H1 (cell line): ENCODE data around the gene SLCO4A1. TPM values are rescaled to one million over a fixed set of nuclear protein-coding genes. Genes with fewer than 3 reads are reported as not detected.

Source experiments
- CTCF ChIA-PET: fragments of 300-600 bp; sonication (Branson Sonifier 250); formaldehyde crosslinking; loops from one replicate; lab custom pipeline; 2021; ENCODE audit not compliant: partially characterized antibody; lab: Charles Lee
- POLR2A ChIA-PET: fragments of 300-600 bp; sonication (Branson Sonifier 250); formaldehyde crosslinking; loops from one replicate; lab custom pipeline; 2021; ENCODE audit warnings: inconsistent platforms; ENCODE audit not compliant: partially characterized antibody; lab: Charles Lee
- DNase-seq, 2 experiments: peaks; one replicate each; pipeline versions ENCODE4 v3.0.0 to v3.0.0-alpha.2; 2010 to 2022; ENCODE audit warnings: low spot score in 2 of 2, low read depth in 1 of 2, mixed read lengths in 1 of 2
- FAIRE-seq: peaks from 2 replicates; lab custom pipeline; 2011; peaks lifted over from hg19 to GRCh38; lab: Jason Lieb, UNC
- H2AFZ ChIP-seq: 2 replicates; pipeline ENCODE4 v1.8.1; 2012; ENCODE audit warnings: low read length, inconsistent platforms
- H2AK5ac ChIP-seq: 2 replicates; pipeline ENCODE4 v1.6.1; 2013; ENCODE audit warnings: low read depth, low read length
- H2BK120ac ChIP-seq: replicated peaks from 2 replicates; pipeline ENCODE3; 2013; ENCODE audit warnings: low read depth, low read length, inconsistent platforms
- H2BK12ac ChIP-seq: 2 replicates; pipeline ENCODE4 v1.6.1; 2013; ENCODE audit warnings: low read depth, low read length
- H2BK15ac ChIP-seq: 2 replicates; pipeline ENCODE4 v1.6.1; 2013; ENCODE audit warnings: low read length
- H2BK20ac ChIP-seq: 2 replicates; pipeline ENCODE4 v1.6.1; 2013; ENCODE audit warnings: low read length
- H2BK5ac ChIP-seq: 2 replicates; pipeline ENCODE4 v1.6.1; 2013; ENCODE audit warnings: low read depth, low read length
- H3K14ac ChIP-seq: 2 replicates; pipeline ENCODE4 v1.6.1; 2013; ENCODE audit warnings: inconsistent platforms; ENCODE audit not compliant: insufficient read length
- H3K18ac ChIP-seq: 2 replicates; pipeline ENCODE4 v1.6.1; 2013; ENCODE audit warnings: low read length; ENCODE audit errors: extremely low read depth
- H3K23ac ChIP-seq: 2 replicates; pipeline ENCODE4 v1.6.1; 2013; ENCODE audit warnings: inconsistent platforms; ENCODE audit not compliant: insufficient read length
- H3K23me2 ChIP-seq: 2 replicates; pipeline ENCODE4 v1.6.1; 2013; ENCODE audit warnings: low read depth, low read length
- H3K27ac ChIP-seq: 2 replicates; pipeline ENCODE4 v1.6.1; 2011; ENCODE audit warnings: low read depth, low read length, inconsistent platforms
- H3K27me3 ChIP-seq, 4 experiments: replicated peaks in 1 of 4; 1 replicate in 1 of 4; 2 replicates in 3 of 4; pipeline versions ENCODE4 v1.6.1 to v1.8.1; 2011 to 2013; ENCODE audit warnings: low read length in 3 of 4, mild to moderate bottlenecking in 3 of 4, inconsistent platforms in 2 of 4, mixed read lengths in 2 of 4, moderate library complexity in 1 of 4; ENCODE audit not compliant: control insufficient read depth in 3 of 4, insufficient read depth in 3 of 4; ENCODE audit errors: extremely low read depth in 1 of 4
- H3K36me3 ChIP-seq, 4 experiments: 2 replicates each; pipeline versions ENCODE4 v1.6.1 to v1.8.1; 2011 to 2013; ENCODE audit warnings: mild to moderate bottlenecking in 4 of 4, low read length in 3 of 4, moderate library complexity in 2 of 4, control low read depth in 1 of 4, inconsistent platforms in 1 of 4; ENCODE audit not compliant: insufficient read depth in 4 of 4, control insufficient read depth in 2 of 4
- H3K4ac ChIP-seq: replicated peaks from 2 replicates; pipeline ENCODE3; 2013; ENCODE audit warnings: low read length, low read depth, mixed read lengths, inconsistent platforms; ENCODE audit not compliant: insufficient read length
- H3K4me1 ChIP-seq, 4 experiments: replicated peaks in 1 of 4; 1 replicate in 1 of 4; 2 replicates in 3 of 4; pipeline versions ENCODE4 v1.6.1 to v1.8.1; 2011 to 2013; ENCODE audit warnings: low read length in 3 of 4, inconsistent platforms in 2 of 4, mixed read lengths in 1 of 4; ENCODE audit not compliant: insufficient read depth in 4 of 4, control insufficient read depth in 3 of 4
- H3K4me2 ChIP-seq, 2 experiments: 2 replicates each; pipeline versions ENCODE4 v1.6.1 to v1.8.1; 2011 to 2013; ENCODE audit warnings: low read depth in 2 of 2, low read length in 2 of 2, control low read depth in 1 of 2, inconsistent platforms in 1 of 2, mild to moderate bottlenecking in 1 of 2; ENCODE audit not compliant: insufficient read depth in 1 of 2
- H3K4me3 ChIP-seq, 4 experiments: fragments of 200-600, 300-600 bp in 1 of 4; sonication (generic), shearing (Covaris generic), sonication (Bioruptor Twin) in 1 of 4; 2 replicates each; pipeline versions ENCODE4 v1.5.1 to v1.8.1; 2011 to 2016; ENCODE audit warnings: low read length in 4 of 4, low read depth in 3 of 4, control low read depth in 2 of 4, inconsistent platforms in 2 of 4, mild to moderate bottlenecking in 2 of 4, mixed read lengths in 1 of 4, moderate library complexity in 1 of 4; ENCODE audit not compliant: insufficient read depth in 2 of 4; ENCODE audit errors: extremely low read depth in 1 of 4
- H3K56ac ChIP-seq: replicated peaks from 2 replicates; pipeline ENCODE3; 2013; ENCODE audit warnings: low read depth, mild to moderate bottlenecking, mixed read lengths, low read length, inconsistent platforms; ENCODE audit not compliant: insufficient read length
- H3K79me1 ChIP-seq: 2 replicates; pipeline ENCODE4 v1.6.1; 2013; ENCODE audit warnings: low read depth, low read length, control low read depth
- H3K79me2 ChIP-seq, 2 experiments: 2 replicates each; pipeline versions ENCODE4 v1.6.1 to v1.8.1; 2012 to 2013; ENCODE audit warnings: low read length in 2 of 2, mild to moderate bottlenecking in 2 of 2, inconsistent platforms in 1 of 2; ENCODE audit not compliant: insufficient read depth in 2 of 2, control insufficient read depth in 1 of 2
- H3K9ac ChIP-seq, 4 experiments: replicated peaks in 1 of 4; 1 replicate in 1 of 4; 2 replicates in 3 of 4; pipeline versions ENCODE4 v1.6.1 to v1.8.1; 2011 to 2013; ENCODE audit warnings: low read depth in 3 of 4, low read length in 3 of 4, control low read depth in 2 of 4, mild to moderate bottlenecking in 2 of 4, moderate library complexity in 2 of 4, inconsistent platforms in 1 of 4; ENCODE audit errors: extremely low read depth in 1 of 4
- H3K9me3 ChIP-seq, 2 experiments: 2 replicates each; pipeline versions ENCODE4 v1.6.1 to v1.8.1; 2012 to 2013; ENCODE audit warnings: mild to moderate bottlenecking in 2 of 2, moderate library complexity in 2 of 2, control low read depth in 1 of 2, inconsistent platforms in 1 of 2, low read depth in 1 of 2, low read length in 1 of 2, mixed read lengths in 1 of 2; ENCODE audit not compliant: insufficient read depth in 2 of 2
- H4K20me1 ChIP-seq, 2 experiments: replicated peaks in 1 of 2; 2 replicates each; pipeline versions ENCODE3 to v1.8.1; 2011 to 2013; ENCODE audit warnings: inconsistent platforms in 2 of 2, low read length in 2 of 2, mild to moderate bottlenecking in 1 of 2; ENCODE audit not compliant: insufficient read depth in 2 of 2, control insufficient read depth in 1 of 2
- H4K5ac ChIP-seq: 2 replicates; pipeline ENCODE4 v1.6.1; 2013; ENCODE audit warnings: low read length, low read depth, mixed read lengths, inconsistent platforms; ENCODE audit not compliant: insufficient read length
- H4K8ac ChIP-seq: 2 replicates; pipeline ENCODE4 v1.8.0; 2013; ENCODE audit warnings: mild to moderate bottlenecking, moderate library complexity, low read length, inconsistent platforms; ENCODE audit not compliant: insufficient read depth; ENCODE audit errors: extremely low read depth
- H4K91ac ChIP-seq: replicated peaks from 2 replicates; pipeline ENCODE3; 2013; ENCODE audit warnings: low read length, mixed read lengths, inconsistent platforms; ENCODE audit not compliant: insufficient read length
- WGBS, 2 experiments: shearing (Covaris generic) in 1 of 2; methylation state at CpG; one replicate each; pipeline versions ENCODE4 v1.1.6 to v1.1.7; 2013 to 2015; ENCODE audit warnings: low lambda C conversion rate in 2 of 2, mixed read lengths in 2 of 2, inconsistent platforms in 1 of 2, low coverage in 1 of 2, missing lambda C conversion rate in 1 of 2; ENCODE audit not compliant: insufficient replicate concordance in 2 of 2, insufficient coverage in 1 of 2, insufficient read length in 1 of 2; ENCODE audit errors: extremely low coverage in 1 of 2, missing lambda C conversion rate in 1 of 2; 5-methylcytosine and 5-hydroxymethylcytosine counted together
- polyA plus RNA-seq, 7 experiments: library from polyadenylated mRNA; depleted of rRNA in 3 of 7; stranded (reverse) in 5 of 7; unstranded in 2 of 7; fragments of >200 nt in 5 of 7; fragments of 200-250 nt in 2 of 7; gene quantifications; 1 replicate in 5 of 7; 2 replicates in 1 of 7; 4 replicates in 1 of 7; pipeline versions ENCODE4 v1.2.1 to v1.2.3, GENCODE V29; 2011 to 2013; ENCODE audit warnings: missing spikeins in 2 of 7, mixed read lengths in 2 of 7
- total RNA-seq: library from RNA; stranded (reverse); fragmentation: NEBNext Ultra II Directional; extraction: Animal tissue kit (Norgen Biotek cat#: 25700); gene quantifications from 2 replicates; pipeline ENCODE4 v1.2.1, GENCODE V29; 2021

Gene SLCO4A1
- total and polyA plus RNA-seq, 2 of the 8 experiments (the other 6 are each of a cell fraction or from before 2014, with no cell fraction given) = 10.5 to 18.5 TPM

- Histone ChIP-seq H3K18ac (no peak overlapping the region; the same call in 1 of the 2 replicates), H3K14ac (no peak overlapping the region), H4K5ac (no peak overlapping the region), H3K4ac (no peak overlapping the region), H2AFZ (no peak overlapping the region), H3K23ac (no peak overlapping the region), H3K23me2 (no peaks in the 10 kb centered on the region), H3K79me2 (no peaks in the 10 kb centered on the region), H3K36me3 (no peaks in the 10 kb centered on the region), H2BK5ac (no peak overlapping the region), H2AK5ac (no peak overlapping the region), H3K27ac (no peak overlapping the region), H3K9ac (no peak overlapping the region), H4K20me1 (no peaks in the 10 kb centered on the region), H3K56ac (no peak overlapping the region), H4K91ac (peak overlapping the region; percentile 55), H3K9me3 (0 out of 4 replicates have a peak, but pooled peaks cover 0 to 7% of the 10 kb centered on the region in 2 experiments), H3K79me1 (no peaks in the 10 kb centered on the region), H3K4me1 (no peaks in the 10 kb centered on the region), H4K8ac (no peak overlapping the region), H2BK15ac (0 out of 2 replicates have a peak overlapping the region, but pooled peaks have one; percentile 61), H2BK120ac (no peak overlapping the region), H3K4me3 (no peak overlapping the region), H3K27me3 (peaks cover 0 to 2% (median 0%) of the 10 kb centered on the region in 4 experiments; a peak in 1 of 7 replicates), H2BK20ac (no peak overlapping the region), H3K4me2 (no peak overlapping the region), H2BK12ac (no peak overlapping the region)
- POLR2A ChIA-PET = no interaction called here
- WGBS, 2 experiments = 82% methylated on average over 29 of the region's 30 CpGs; no CpG with 5 or more reads in 1 of the 2 experiments
- DNase-seq = no peak
- CTCF ChIA-PET = interaction anchor here (1.0 to 3.5 kb wide), 4 partner anchors 10 to 107 kb away, joined by 3 to 15 read pairs (median 4); no protein-coding TSS in a partner anchor
- FAIRE-seq = no peak
These were observed 74.1 kb downstream of the SLCO4A1 start for GRCh38 chr20:62716198-62716940.
